HG03520 (cell line): ENCODE results near the gene BRMS1.
"Not testable (repeated sequence)": the region's sequence is repeated elsewhere in the genome, so short reads cannot be mapped to it uniquely, and the experiment has no call there.

ENCODE experiments used
- ATAC-seq: cut with Tn5 transposase; IDR thresholded peaks from one replicate; pipeline ENCODE4 v1.9.1; 2021; ENCODE audit warnings: mild to moderate bottlenecking, moderate library complexity; ENCODE audit not compliant: unreplicated experiment

Gene BRMS1

GRCh38 chr11:66326261-66327111 is 18.4 kb downstream of the BRMS1 start:
- ATAC-seq = no peak

DNA sequence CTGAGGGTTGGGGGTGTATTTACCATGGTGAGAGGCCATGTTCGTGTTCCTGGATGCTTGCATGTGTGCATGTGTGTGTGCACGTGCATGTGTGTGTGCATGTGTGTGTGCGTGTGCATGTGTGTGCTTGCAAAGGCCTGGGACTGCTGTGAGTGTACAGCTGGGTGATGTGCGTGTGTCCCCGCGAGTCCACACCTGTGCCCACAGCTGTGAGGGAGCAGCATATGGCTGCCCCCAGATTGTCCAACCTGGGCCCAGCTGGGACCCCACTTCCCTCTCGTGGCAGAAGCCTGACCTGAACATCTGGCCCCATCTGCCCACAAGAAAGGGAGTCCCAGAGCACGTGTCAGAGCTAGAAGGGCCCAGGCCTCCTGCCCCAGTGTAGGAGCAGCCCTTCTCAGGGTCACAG is 19.6 kb downstream of the BRMS1 start:
- no peak for ATAC-seq

- ATAC-seq = no peak
Observed at GRCh38 chr11:66324664-66325063, 20.2 kb downstream of the BRMS1 start.

- ATAC-seq = no peak
Observed at GRCh38 chr11:66323684-66324083, 21.2 kb downstream of the BRMS1 start.

GRCh38 chr11:66322732-66323427 is 22.0 kb downstream of the BRMS1 start:
- ATAC-seq = no peak

DNA sequence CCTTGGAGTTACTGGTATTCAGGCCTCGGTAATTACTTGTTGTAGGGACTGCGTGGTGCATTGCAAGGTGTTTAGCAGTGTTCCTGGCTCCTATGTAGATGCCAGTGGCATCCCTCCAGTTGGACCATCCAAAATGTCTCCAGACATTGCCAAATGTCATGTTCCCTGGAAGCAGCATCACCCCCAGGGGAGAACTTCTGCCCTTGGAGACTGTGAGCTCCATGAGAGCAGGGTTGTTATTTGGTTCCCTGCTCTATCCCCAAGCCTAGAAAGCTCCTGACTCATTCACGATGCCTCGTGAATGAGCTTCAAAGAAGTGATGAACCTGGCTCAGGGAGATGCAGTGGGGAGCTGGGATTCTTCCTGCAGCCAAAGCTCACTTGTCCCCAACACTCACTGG is 23.3 kb downstream of the BRMS1 start:
- no peak for ATAC-seq

- ATAC-seq = not testable (repeated sequence)
Observed at GRCh38 chr11:66320748-66321147, 24.2 kb downstream of the BRMS1 start.

GRCh38 chr11:66320289-66320688 is 24.6 kb downstream of the BRMS1 start:
- ATAC-seq = not testable (repeated sequence)

DNA sequence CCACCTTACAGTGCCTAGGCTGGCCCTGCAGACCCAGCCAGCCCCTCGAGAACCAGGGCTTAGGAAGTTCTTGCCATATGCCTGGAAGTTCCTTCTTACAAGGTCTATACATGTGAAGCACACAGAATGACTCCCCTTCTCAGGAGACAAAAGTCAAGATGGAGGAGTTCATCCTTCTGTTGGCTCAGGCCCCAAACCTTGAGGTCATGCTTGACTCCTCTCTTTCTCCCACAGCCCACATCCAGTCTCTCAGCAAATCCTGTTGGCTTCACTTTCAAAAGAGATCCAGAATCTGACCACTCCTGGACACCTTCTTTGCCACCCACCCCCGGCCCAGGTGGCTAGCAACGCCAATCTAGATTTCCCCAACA is 26.3 kb downstream of the BRMS1 start:
- ATAC-seq = no peak

GRCh38 chr11:66317723-66318599 is 26.9 kb downstream of the BRMS1 start:
- no peak for ATAC-seq

DNA sequence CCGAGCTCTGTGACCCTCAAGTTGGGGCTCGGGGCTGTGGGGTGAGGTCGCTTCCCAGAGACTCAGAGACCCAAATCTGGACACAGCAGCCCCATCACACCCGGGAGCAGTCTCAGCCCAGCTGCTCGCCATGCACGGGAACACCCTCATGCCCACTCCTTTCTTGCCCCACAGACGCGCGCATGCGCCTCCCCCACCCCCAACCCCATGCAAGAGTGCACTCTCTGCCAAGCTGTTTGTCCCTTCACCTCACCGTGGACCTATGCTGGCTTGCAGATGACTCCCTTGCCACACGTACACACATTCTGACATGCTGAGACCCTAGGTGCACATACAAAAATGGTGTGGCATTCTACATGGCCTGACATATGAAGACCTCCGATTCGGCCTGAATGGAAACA is 27.6 kb downstream of the BRMS1 start:
- ATAC-seq = no peak

- no peak for ATAC-seq
Observed at GRCh38 chr11:66316849-66317251, 28.1 kb downstream of the BRMS1 start, which contains the start of gene CD248. Gene CD248, minus strand, starts transcription at chr11:66317044. Its CDS starts 17 bp downstream, at chr11:66317027.

- ATAC-seq = no peak
Observed at GRCh38 chr11:66315921-66316811, 28.7 kb downstream of the BRMS1 start.

DNA sequence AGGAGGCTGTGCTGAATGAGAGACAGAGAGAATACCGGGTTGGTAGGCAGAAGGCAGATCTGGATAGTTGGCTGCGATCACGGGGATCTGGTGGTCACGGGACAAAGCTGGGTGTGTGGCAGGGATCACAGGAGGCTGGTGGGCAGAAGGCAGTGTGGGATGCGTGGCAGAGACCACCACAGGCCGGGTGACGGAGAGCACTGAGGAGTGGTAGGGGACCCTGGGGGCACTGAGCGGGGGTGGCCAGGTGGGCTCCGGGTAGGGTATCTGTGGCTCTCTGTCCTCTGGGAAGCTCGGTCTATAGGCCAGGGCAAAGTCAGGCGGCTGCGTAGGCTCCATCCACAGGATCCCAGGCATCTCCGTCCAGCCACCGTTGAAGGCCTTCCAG is 29.4 kb downstream of the BRMS1 start:
- no peak for ATAC-seq

GRCh38 chr11:66314561-66315497 is 30.1 kb downstream of the BRMS1 start:
- no peak for ATAC-seq

GRCh38 chr11:66314186-66314501 is 30.8 kb downstream of the BRMS1 start:
- ATAC-seq = no peak

- no peak for ATAC-seq
Observed at GRCh38 chr11:66313321-66314185, 31.4 kb downstream of the BRMS1 start.

- peak; percentile 72 for ATAC-seq
Observed at GRCh38 chr11:66312549-66313320, 32.2 kb downstream of the BRMS1 start.
